HG03520 (cell line): Measurements from ENCODE around the gene RCSD1.
"Not testable (repeated sequence)": the region's sequence is repeated elsewhere in the genome, so short reads cannot be mapped to it uniquely, and the experiment has no call there.

Source experiments
- ATAC-seq: cut with Tn5 transposase; IDR thresholded peaks from one replicate; pipeline ENCODE4 v1.9.1; 2021; ENCODE audit warnings: mild to moderate bottlenecking, moderate library complexity; ENCODE audit not compliant: unreplicated experiment

Gene RCSD1

DNA sequence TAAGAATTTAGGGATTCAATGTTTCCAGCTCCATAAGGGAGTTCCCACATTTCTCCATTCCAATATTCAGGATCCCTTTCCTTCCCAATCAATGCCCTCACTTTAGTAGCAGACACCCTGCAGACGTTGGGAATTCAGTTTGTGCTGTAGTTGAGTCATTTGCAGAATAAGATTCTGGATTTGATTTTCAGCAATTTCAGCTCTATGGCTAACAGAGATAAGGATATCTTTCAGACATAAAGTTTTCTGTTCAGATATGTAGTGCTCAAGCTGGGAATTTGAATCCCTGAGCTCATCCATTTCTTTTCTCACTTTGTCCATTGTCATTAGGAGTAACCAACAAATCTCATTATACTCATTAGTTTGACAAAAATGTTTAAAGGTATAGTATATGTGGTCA lies 104.8 kb downstream of the RCSD1 start:
- ATAC-seq, result no peak

DNA sequence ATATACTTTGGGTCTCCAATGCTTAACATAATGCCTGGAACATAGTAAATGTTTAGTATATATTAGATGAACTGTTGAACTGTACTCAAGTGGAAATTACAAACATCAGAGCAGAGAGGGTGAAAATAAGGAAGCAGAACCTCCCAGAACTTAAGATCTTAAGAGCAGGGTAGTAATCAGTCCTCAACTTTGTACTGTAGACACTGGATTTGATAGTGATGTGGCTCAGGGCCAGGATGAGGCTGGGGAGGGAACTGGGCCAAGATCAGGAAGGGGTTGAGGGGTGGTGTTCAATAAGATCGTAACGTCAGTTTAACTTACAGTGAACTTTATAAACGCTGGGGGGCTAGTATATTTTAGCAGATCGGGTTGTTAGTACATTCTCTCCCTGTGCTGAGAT lies 107.1 kb downstream of the RCSD1 start:
- ATAC-seq, result no peak

DNA sequence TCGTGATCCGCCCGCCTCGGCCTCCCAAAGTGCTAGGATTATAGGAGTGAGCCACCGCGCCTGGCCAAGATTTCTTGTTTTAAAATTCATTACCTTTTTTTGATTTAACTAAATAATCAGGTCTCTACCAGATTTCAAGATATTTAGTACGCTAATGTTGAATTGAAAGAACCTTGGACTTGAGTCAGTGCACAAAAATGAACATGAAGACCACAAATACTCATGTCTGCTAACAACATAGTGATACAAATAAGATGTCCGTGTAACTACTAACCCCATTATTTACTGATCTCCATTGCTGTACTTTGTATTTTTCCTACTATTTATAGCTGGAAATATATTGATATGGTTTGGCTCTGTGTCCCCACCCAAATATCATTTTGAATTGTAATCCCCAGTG lies 108.1 kb downstream of the RCSD1 start:
- no peak for ATAC-seq

DNA sequence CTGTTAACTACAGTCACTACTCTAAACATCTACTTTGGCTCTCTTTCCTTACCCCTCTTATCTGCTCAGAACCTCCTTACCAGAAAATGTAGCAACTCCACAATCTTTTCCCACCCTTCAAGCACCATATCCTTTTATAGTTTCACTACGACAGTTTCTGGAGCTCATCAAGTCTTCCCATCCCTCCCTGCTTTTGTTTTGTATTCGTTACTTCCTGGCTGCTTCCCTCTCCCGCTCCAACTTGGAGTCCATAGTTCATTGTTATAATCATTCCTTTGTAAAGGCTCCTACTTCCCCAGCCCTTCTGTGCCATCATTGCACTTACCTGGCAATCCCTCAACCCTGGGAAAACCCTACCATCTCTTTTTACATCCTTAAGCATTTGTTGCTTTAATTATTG lies 109.7 kb downstream of the RCSD1 start:
- no peak for ATAC-seq

DNA sequence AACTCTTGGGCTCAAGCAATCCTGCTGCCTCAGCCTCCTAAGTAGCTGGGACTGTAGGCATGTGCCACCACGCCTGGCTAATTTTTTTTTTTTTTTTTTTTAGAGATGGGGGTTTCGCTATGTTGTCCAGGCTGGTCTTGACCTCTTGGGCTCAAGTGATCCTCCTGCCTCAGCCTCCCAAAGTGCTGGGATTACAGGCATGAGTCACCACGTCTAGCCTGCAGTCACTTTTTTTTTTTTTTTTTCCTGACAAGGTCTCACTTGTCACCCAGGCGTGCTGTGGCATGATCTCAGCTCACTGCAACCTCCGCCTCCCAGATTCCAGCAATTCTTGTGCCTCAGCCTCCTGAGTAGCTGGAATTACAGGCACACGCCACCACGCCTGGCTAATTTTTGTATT lies 111.1 kb downstream of the RCSD1 start:
- not testable (repeated sequence) for ATAC-seq

DNA sequence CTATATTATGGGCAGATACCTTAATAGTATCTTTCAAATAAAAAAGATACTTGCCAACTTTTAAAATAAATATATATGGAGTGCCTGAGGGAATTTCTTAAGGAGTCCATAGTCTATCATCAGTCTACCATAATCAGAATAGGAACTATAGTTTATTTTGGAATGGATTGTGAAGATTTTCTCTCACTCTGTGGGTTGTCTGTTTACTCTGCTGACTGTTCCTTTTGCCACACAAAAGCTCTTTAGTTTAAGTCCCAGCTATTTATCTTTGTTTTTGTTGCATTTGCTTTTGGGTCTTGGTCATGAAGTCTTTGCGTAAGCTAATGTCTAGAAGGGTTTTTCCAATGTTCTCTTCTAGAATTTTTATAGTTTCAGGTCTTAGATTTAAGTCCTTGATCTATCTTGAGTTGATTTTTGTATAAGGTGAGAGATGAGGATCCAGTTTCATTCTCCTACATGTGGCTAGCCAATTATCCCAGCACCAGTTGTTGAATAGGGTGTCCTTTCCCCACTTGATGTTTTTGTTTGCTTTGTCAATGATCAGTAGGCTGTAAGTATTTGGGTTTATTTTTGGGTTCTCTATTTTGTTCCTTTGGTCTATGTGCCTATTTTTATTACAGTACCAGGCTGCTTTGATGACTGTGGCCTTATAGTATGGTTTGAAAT lies 112.5 kb downstream of the RCSD1 start:
- ATAC-seq, result not testable (repeated sequence)

DNA sequence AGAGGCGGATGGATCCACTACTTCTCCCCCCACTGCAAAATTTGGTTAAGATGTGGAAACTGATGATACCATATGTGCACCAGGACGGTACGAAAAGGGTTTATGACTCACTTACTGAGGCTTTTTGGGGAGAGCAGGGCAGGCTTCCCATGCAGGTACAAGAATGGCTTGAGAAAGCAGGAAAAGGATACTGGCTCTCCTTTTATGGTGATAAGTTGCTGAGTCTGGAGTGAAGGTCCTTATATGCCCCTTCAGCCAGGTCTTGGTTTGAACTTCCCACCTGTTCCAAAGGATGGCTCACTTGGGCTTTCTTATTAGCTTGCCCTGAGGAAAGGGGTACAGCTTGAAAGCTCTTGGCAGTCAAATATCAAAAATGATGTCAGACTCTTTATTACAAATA lies 114.9 kb downstream of the RCSD1 start:
- ATAC-seq, result no peak

DNA sequence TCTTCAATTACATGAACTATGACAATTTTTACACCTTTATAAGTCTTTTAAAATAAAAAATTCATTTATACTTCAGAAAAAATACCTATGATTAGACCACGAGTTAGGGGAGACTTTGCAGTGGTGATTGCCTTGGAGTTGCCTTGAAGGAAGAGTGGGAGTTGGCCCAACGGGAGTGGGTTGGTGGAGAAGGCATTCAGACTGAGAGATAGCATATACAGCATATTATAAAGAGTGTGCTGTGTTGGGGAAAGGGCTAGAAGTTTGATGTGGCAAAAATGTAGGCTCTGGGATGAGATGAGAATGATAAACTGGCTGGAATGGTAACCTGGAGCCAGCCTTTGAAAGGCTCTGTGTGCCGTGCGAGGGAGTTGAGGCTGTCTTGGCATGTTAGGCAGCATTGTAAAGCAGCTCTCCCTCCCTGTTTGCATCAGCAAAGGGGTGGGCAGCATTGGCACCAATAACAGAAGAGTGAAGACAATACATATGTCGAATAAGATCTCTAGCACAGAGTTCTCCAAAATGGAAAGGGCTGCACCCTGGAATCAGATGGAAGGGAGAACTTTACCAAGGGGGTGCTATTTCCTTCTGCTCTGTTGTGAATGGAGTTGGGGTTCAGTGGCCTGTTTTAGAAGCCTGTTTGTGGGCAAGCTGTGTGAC lies 116.1 kb downstream of the RCSD1 start:
- no peak for ATAC-seq

DNA sequence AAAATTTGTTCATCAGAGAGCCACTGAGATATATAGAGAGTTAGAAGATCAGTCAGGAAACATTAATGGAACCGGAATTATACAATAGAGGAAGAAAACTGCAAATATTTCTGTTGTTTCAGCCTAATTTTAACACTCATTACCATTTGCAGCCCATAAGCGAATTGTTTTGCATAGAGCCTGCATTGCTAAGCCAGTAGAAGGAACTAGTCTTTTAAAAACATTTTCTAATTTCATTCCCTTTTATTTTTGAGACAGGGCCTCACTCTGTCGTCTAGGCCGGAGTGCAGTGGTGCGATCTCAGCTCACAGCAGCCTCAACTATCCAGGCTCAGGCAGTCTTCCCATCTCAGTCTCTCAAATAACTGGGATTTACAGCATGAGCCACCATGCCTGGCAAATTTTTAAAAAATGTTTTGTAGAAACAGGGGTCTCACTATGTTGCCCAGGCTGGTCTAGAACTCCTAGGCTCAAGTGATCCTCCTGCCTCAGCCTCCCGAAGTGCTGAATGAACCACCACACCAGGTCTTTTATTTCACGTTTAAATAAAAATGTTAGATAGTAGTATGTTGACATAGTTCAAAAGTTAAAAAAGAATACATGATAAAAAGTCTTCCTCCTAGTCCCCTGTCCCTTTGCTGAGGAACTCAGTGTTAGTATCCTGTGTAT lies 117.1 kb downstream of the RCSD1 start:
- ATAC-seq, result no peak

DNA sequence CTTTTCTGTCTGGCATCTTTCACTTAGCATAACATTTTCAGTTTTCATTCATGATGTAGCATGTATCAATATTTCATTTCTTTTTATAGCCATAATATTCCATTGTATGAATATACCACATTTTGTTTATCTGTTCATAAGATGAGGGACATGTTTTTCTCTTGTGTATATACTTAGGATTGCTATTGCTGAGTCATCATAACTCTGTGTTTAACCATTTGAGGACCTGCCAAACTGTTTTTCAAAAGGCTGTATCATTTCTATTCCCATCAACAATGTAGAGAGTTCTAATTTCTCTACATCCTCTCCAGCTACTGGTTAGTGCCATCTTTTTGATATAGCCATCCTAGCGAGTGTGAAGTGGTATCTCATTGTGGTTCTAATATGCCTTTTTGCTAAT lies 118.0 kb downstream of the RCSD1 start:
- no peak for ATAC-seq

DNA sequence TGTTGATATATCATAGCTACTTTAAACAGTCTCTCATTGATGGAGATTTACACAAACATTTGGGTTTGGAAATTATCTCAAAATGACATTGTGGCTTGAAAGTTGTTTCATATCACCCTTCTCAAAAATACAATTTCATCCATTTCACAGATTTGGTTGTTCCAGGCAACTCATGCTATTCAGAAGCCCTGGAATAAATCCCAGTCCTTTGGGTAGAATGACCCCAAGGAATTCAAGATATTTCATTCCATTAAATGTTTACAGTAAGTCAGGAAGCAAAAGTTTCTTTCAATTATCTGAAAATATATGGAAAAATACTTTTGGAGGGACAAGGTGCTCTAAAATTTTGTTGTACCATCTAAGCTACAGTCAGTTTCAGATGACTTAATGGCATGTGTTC lies 118.9 kb downstream of the RCSD1 start:
- ATAC-seq, result no peak

DNA sequence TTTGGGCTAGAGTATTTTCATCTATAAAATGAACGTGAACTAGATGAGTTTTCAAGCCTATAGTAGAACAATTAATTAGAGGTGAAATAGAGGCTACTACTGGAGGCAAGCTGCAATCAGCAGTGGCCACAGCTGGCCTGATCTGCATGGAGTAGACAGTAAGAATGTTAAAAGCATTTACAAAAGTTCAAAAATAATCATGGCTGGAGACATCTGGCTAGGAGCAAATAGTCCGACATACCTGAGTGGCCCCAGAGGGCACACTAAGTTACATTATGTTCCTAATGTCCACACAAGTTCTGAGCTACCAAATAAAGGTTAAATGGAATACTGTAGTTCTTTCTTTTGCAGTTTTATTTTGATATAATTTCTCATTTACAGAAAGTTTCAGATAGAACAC lies 119.7 kb downstream of the RCSD1 start:
- ATAC-seq, result no peak

DNA sequence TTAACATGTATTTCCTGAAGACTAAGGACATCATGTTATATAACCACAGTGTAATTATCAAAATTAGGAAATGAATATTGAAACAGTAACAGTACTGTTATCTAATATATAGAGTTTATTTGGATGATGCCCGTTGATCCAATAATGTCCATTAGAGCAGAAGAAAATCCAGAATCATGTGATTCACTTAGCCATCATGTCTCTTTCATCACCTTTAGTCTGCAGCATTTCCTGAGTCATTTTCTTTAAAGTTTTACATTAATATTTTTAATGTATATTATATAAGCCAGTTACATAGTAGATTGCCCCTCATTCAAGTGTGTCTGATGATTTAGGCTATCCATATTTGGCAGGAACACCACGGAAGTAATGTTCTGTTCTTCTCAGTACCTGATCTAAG lies 120.6 kb downstream of the RCSD1 start:
- no peak for ATAC-seq

DNA sequence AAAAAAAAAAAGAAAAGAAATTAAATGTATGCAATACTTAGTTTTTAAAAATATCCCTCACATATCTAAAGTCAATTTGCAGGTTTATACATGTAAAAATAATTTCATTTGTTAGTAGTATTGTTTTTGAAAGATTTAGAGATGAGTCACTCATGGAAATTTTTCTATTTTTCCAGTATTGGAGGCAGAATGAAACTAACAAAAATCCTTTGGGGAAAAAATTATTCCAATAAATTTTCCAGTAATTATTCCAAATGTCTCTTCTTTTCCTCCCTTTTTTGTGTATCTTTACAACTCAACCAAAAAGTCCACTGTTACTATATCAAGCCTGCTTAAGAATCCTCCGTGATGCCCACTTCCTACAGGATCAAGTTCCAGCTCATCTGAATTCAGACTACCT lies 121.6 kb downstream of the RCSD1 start:
- no peak for ATAC-seq

DNA sequence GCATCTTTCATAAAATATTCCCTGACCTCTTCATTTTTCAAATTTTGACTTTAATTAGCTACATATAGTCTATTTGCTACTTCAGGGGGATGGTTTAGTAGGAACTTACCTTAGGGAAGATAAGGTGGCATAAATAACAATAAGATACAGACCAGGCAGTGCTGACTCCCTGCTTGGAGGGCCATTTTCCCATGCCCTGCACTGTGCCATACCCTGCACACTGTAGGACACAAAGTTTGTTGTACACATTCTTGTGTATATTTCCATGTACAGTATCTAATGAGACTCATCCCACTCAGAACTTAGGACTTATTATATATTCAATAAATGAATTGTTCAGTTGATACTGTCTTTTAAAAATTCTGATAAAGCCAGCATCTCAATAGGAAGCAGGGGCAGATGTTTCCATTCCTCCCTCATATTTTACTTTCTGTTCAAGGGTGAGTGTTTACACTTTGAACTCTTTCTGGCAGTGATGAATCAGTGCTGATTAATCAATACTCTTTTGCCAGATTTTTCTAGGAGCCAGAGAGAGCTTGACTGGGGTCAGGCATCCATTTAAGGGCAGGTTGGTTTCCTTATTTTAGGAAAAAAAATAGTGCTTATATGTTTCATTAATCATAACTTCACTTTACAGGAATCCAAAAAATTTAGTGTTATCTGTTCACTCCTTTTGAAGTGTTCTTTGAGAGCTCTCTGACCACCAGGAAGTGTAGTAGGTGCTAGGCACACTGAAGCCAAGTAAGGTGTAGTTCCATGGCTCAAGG lies 122.4 kb downstream of the RCSD1 start:
- ATAC-seq, result peak; percentile 29

DNA sequence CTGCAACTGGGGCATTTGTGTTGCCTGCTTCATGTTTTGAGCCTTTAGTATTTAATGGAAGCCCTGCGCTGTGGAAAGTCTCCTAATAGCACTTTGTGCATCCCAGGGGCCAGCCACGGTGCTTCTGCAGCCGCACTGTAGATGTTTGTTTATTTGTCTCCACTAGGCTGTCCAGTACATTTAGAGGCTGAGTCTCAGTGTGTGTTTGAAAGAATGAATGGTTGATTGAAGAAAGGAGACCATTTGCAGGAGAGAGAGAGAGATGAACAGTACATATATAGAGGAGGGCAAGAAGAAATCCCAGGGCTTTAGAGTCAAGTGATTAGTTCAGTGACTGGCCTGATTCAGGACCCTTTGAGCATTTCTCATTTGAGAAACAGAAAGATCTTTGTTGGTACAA lies 125.6 kb downstream of the RCSD1 start:
- no peak for ATAC-seq
